GM12891 (cell line): ENCODE measurements around the gene MBTPS2.

Source experiments
- POLR2A ChIP-seq: IDR thresholded peaks from 2 replicates; pipeline ENCODE4 v1.6.1; 2011; ENCODE audit warnings: low read depth, low read length, control low read depth
- POU2F2 ChIP-seq: IDR thresholded peaks from 2 replicates; pipeline ENCODE4 v1.6.1; 2011; ENCODE audit warnings: low read depth, mild to moderate bottlenecking, control low read depth, low read length, moderate library complexity
- TAF1 ChIP-seq: IDR thresholded peaks from 2 replicates; pipeline ENCODE4 v1.6.1; 2011; ENCODE audit warnings: low read depth, low read length, control low read depth

DNA sequence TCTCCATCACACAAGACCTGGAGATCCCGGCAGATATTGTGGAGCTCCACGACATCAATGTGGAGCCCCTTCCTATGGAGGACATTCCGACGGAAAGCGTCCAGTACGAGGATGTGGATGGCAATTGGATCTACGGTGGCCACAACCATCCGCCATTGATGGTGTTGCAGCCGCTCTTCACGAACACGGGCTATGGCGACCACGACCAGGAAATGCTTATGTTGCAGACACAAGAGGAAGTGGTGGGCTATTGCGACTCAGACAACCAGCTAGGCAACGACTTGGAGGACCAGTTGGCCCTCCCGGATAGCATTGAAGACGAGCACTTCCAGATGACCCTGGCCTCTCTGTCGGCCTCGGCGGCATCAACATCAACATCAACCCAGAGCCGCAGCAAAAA lies 17.1 kb downstream of the MBTPS2 start:
- TF ChIP-seq POLR2A (no peak), TAF1 (no peak), POU2F2 (no peak)
